Measurements from ENCODE around the gene IGSF3.
A peak's percentile ranks its signal among the peaks of the same experiment; 100 is the strongest.
"Not testable (repeated sequence)": the region's sequence is repeated elsewhere in the genome, so short reads cannot be mapped to it uniquely, and the experiment has no call there.

IGSF3 gene

DNA sequence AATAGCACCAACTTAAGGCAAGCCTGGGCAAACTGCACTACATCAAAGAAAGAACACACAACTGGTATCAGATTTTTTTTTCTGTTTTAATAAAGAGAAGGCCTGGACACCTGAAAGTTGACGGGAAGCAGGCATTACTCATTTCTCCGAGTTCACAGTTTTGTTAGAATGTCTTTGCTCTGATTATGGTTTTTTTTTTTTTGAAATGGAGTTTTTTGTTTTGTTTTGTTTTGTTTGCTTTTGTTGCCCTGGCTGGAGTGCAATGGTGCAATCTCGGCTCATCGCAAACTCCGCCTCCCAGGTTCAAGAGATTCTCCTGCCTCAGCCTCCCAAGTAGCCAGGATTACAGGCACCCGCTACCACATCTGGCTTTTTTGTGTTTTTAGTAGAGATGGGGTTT lies 9.7 kb downstream of the IGSF3 start:
- DNase-seq, result not testable (repeated sequence)

DNA sequence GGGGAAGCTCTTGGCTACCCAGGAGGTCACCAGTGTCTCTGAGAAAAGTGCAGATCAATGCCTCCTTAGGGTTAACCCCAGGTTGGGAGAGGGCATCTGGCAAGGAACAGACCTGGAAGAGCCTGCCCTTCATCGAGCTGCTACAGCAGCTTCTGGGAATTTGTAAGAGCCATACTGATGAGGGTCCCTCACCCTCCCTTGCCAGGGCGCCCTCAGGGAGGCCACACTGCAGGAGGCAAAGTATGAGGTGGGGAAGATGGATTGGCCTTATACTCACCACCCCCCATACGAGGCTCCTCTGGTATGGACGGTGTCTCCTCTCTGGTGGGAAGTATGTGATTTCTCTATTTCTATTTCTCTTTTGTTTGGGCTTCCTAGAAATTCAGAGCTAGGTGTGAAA lies 13.2 kb downstream of the IGSF3 start:
- DNase-seq, result no peak

DNA sequence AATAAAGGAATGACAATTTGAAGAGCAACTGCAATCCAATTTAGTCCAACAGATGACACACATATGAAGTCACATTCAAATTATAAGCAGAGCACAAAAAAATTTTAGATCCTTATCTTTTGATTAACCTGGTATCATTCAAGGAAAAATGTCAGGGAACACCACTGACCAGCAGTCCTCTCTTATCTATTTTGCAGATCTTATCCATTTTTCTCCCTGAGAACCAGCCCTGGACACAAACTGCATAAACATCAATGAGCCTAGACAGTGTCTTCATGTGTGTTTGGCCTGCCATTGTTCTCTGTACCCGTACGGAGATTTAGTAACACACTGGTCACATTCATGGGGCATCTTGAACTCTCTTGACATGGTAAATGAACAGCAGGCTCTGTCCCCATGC lies 14.9 kb downstream of the IGSF3 start:
- not testable (repeated sequence) for DNase-seq

DNA sequence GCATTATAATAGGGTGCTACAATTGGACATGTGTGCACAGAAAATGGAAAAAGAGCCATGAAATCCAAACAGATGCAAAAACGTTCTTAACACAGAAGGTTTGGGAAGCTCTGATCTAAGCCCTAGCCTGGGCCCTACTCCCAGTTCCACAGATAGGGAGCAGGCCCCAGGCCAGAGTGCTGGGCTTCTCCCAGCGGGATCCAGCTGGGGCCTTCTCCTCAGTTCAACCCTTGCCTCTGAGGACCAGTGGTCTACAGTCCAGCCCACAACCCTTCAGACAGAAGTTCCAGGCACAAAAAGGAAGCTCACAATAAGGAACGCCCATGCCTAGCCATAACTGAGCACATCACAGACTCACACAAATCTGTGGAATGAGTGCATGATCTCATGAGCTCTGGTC lies 16.8 kb downstream of the IGSF3 start:
- not testable (repeated sequence) for DNase-seq

DNA sequence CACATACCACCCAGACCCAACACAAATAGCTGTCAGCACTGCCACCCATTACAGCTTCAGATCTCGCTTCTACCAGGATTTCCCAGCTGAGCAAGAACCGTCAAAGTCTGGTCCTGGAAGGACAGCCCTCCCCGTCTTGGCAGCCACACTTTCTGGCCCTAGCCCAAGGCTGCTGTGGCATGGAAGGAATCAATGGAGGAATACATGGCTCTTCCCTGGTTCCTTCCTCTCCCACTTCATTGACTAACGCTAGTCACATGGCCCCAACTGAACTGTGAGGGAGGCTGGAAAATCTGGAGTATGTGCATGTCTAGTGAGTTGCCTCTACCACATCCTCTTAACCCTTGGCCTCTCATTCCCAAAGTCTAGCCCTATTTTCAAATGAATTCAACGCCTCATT lies 18.5 kb downstream of the IGSF3 start:
- not testable (repeated sequence) for DNase-seq

DNA sequence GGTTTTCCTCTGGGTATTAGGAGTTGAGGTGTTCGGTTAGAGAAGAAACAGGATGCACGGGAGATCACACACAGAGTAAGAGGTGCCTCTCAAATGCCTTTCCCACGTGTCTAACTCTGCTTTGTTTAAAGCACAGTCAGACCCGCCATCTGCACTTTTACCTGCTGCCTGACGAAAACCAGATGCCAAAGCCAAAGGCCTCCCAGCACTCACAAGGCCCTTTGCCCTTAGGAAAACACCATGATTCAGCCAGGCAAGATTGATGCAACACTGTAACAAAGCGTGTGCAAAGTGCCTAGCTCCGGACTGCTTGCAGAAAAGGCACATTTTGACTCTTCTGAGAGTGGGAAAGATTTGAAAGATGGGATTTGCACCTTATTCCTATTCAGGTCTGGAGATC lies 19.2 kb downstream of the IGSF3 start:
- not testable (repeated sequence) for DNase-seq

DNA sequence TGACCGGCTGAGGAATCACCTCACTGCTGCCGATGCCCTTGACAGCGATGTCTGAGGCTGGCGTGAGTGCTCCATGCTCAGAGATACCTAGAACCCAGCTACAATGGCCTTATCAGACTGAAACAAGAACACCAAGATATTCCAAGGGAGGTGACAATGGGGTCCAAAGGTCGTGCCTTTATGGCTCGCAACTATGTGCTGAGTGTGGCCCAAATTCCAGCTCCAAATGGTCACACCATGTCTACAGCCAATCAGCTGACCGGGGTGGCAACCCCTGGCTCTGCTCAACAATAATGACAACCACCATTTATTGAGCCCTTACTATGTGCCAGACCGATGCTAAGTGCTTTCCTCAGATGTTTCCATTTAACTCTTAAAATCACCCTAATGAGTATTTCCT lies 20.3 kb downstream of the IGSF3 start:
- DNase-seq, result not testable (repeated sequence)

DNA sequence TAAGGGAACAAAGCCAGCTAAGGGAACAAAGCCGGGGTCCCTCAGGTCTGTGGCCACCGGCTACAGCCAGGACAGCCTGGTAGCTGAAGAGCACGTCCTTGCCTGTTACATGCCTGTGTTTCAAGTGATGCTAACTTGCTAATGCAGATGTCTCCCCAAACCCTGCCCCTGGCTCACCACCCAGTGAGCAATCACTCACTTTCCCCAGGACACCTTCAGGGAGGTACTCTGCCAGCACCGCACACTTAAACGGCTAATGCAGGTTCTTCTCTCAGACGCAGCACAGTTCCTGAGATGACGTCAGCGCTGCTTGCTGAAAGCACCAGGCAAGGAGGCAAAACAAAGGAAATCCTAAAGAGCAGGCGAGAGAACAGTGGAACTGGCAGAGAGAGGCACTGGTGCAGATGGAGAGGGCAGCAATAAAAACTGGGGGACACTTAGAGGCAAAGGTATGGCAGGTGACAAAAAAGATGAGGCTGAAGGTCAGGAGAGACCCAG lies 20.8 kb downstream of the IGSF3 start:
- DNase-seq, result not testable (repeated sequence)

DNA sequence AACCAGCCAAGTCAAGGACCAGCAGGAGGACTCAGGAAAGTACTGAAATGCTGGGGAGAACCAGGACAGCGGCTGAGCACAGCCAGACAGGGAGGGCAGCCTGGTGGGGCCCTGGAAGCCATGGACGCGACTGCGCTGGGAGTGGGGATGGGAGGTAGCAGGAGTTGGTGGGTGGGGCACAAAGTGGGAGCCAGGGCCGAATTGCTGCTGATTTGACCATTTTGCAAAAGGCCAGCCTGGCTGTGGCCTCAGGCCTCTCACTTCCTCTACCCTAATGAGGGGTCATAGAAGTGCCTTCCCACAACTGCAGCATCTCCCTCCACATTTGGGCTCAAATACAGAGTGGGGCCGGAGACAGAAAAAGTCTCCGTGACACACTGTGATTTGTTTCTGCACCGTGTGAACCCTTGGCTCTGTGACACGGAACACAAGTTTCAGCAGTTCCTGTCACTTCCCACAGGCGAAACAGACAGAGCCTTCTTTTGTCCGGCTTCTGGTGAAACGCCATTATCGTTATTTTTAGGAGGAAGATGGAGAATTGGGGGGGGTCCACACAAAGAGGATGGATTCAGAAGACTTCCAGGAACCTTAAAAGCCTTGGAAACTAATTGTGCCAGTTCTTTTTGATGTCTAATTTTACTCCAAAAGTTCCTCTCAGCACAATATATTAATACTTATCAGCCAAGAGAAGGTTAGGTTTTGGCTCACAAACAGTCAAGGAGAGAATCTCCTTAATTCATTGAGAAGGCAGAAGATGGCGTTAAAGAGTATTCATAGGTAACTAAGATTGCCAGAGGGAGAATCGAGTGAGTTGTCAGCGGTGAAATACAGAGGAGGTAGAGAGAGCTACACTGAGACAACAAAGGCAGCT lies 21.5 kb downstream of the IGSF3 start:
- DNase-seq, result not testable (repeated sequence)

DNA sequence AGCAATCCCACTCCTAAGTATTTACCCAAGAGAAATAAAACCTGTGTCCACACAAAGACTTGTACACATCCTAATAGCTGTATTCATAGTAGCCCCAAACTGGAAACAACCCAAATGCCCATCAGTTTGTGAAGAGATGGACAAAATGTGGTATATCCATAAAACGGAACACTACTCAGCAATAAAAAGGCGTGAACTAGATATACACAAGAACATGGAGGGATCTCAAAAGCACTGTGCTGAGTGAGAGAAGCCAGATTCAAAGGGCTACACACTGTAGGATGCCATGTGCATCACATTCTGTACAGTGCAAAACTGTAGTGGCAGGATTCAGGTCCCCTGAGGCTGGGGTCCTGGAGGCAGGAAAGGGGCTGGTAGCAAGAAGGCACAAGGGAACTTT lies 22.5 kb downstream of the IGSF3 start:
- DNase-seq, result not testable (repeated sequence)

DNA sequence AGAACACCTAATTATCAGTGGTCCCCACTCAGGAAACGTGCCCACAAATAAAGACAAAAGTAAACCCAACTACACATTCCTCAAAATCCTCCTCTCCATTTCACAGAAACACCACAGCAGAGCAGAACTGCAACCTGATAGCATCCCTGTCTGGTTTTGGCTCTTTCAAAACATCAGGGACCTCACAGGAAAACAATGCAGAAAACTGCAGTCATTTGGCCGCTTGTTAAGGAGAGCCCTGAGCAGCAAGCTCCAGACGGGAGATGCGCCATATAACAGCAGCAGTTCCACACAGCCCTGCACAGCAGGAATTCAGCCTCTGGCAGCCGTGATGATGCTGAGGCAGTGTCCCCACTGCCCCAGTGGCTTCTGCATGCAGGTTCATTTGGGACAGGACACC lies 23.4 kb downstream of the IGSF3 start:
- not testable (repeated sequence) for DNase-seq

DNA sequence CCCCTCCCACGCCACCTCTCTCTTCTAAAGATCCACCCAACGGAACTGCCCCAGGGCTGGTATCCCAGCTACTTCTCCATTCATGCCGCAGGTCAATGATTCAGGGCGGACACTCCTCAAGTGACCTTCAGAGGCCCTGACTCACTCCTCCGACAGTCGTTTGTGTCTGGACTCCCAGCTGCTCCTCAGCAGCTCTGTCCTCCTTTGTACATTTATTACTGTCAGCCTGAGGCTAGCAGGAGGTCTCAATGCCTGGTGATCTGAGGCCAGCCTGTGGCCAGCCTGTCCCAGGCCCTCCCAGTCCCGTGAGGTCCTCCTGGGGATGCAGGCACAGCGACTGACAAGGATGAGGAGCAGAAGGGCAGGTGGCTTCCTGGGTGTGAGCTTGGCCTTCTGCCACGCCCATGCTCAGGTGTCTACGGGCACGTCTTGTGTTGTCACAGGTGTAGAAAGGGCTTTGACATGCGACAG lies 24.2 kb downstream of the IGSF3 start:
- peak; percentile 65 for DNase-seq

DNA sequence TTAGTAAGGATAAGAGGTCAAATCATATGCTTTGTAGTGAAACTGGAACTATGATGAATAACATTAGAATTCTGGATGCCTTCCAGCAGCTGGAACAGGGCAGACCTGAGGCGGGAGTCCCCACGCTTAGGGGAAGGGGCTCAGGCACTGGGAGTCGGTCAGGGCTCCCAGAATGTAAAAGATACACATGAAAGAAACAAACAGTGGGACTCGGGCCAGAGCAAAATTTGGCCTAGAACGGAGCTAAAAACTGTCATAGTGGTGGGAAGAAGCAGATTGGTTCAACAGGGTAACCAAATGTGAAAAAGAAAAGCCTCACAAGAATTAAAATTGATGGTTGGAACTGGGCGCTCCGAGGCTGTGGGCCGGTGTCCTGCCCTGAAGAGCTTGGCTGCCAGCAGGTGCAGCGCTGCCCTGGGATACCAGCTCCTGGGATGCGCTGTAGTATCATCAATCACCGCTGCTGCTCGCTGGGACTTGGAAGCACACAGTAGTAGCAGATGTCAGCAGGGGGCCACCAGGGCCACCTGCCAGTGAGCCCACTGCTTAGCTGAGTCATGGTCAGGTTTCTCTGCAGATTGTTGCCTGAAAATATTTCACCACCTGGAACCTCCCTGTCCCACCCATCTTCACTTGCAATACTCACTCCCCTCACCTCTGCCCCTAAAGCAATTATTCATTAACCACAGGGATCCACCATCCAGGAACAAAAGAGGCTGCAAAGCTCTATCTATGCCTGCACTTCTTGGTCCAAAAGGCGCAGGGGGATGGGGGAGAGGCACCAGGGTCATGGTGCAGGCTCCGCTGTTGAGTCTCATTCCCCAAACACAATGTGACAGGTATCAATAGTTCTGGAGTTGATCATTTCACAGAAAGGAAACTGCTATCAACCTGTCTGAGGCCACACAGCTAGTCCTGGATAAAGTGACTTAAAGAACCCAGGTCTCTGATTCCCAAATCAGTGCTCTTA lies 24.9 kb downstream of the IGSF3 start:
- DNase-seq, result not testable (repeated sequence)

DNA sequence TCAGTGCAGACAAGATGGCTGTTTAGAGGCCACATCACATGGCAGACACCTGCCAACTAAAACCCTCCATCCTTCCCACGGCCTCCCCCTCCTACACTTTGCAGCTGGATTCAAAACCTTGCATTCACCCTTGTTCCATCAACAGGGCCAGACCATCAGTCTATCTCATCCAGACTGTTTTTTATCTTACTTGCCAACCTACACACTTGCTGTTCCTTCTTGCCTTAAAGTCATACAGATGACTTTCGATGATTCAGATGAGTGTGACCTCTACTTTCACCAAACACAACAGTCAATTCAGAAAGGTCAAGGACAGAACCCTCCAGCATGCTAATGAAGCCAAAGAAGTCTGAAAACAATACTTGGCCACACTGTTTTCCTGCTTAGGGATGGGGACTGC lies 29.9 kb downstream of the IGSF3 start:
- DNase-seq, result not testable (repeated sequence)

DNA sequence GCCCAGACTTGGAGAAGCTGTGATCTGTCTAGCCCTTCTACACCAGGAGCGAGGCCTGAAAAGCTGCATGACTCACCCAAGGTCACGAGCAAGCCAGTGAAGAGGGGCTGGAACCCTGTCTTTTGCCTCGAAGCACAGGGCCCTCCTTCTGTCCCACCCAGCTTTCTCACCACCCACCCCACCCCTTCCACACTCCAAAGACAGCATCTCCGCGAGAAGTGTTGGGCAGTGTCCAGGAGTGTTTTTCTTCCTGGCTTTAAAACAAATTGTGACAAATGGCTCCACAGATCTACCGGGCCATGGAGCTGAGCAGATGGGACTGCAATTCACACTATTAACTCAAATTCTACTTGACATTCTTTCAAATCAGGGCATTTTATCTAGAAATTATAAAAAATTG lies 30.9 kb downstream of the IGSF3 start:
- not testable (repeated sequence) for DNase-seq

DNA sequence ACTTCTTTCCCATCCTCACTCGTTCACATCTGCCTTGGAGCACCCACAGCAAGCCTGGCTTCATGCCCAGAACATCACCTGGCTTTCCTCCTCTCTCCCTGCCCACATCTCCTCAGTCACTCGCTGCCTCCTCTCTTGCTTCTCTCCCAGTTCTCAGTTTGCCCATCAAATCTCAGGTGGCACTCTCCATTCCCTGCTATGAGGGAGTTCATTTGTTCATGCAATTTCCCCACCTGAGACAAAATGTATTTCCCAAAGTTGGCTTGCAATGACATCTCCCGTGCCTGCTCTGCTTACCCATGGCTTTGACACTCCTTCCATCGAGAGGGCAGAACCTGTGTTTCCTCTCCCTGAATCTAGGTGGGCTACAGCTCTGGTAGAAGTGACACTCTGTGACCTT lies 33.1 kb downstream of the IGSF3 start:
- DNase-seq, result not testable (repeated sequence)

DNA sequence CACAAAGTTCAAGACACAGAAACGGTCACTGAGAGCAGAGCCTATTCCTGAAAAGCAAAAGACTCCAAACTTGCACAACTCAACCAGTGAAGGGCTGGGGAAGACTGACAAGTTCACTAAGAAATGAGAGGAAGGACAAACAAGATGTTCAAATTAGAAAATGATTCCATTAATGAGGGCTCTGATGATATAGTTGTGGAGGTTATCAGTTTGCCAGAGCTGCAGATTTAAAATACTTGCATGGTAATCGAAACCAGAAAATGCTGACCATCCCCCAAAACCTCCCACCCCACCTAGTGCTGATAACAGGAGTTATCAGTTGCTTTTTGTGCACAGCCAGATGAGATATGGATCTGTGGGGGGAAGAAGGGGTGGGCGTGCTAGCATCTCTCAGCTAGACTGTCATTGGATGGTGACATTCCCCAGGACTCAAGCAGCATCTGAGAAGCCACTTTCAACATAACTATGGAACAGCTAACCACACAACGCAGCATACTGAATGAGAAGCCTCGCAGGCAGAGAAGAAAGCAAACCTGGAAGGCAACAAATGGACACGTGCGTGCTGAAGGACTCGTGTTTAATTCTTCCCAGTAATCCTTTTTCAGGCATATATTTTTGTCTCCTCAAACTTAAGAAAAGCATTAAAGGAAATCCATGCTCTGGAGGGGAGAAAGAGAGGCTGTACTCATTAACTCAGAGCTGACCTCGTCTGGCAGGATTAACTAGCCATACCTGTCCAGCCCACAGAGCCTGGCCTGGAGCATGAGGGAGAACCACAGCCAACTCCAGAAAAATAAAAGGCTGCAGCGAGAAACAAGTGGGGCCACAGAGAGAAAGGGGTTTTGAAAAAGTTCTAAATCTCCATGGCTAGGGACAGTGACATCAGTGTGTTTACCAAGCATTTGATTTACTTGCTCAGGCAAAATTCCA lies 35.3 kb downstream of the IGSF3 start:
- not testable (repeated sequence) for DNase-seq

DNA sequence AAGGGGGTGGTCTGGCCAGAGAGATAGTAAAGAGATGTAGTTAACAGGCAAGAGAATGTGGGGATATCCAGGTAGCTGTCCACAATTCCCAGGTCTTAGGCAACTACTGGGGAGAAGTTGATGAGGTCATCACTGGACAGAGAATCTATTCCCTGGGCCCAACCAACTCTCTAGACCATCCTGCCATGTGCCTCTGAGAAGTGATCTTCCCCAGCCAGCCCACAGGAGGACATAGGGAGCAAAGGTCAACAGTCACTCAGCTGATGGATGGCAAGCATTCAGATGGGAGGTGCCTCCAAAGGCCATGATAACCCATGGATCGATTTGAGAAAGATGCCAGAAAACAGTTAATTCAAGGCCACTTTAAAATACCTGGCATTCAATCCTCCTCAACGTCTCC lies 36.0 kb downstream of the IGSF3 start:
- DNase-seq, result not testable (repeated sequence)

DNA sequence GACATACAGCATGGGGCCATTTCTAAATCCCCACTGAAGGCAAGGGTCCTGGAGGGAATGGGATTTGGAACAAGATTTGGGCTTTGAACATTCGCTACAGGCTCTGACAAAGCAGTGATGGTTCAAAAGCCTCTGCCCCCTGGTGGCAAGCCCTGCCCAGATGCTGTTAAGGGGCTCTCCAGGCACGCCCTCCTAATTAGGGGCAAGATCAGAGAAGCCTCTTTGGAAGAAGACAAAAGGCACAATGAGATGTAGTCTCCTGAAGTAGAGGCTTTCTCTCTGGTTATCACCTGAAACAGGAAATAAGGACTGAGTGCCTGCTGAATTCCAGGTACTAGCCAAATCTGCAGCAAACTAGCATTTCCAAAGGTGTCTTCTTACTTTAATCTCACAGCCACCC lies 37.5 kb downstream of the IGSF3 start:
- DNase-seq, result not testable (repeated sequence)

DNA sequence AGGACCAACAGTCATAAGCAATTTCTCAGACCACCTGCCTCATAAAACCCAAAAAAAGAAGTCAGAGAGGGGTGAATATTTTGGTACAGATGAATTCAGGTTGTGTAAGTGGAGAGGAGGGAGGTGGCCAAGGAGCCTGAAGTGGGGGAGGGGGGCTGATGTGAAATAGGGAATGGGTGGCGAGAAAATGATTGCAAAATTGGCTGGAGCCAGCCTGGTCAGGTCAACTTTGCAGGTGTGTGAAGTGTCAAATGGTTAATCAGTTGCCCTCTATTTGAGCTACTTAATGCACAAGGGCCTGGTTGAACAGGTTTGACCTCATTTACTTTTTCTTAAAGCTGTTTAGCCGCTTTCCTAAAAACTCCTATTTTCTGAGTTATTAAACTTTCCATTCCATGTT lies 38.1 kb downstream of the IGSF3 start:
- DNase-seq, result not testable (repeated sequence)

DNA sequence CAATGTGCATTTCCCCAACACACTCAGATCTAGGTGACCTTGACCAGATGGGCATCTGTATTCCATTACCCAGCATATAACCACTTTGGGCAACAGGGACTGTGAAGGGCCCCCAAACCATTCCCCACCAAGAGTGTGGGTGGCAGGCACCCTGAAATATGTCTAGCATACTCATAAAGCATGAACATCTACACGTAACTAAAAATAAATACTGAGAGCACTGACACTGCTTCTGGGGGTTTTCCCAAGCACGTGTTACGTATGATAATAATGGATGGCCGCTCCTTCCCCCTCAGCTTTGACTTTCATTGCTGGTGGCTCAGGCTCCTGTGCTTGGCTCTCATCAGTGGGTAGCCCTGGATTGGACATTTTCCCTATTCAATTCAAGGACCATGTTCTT lies 39.1 kb downstream of the IGSF3 start:
- DNase-seq, result no peak

DNA sequence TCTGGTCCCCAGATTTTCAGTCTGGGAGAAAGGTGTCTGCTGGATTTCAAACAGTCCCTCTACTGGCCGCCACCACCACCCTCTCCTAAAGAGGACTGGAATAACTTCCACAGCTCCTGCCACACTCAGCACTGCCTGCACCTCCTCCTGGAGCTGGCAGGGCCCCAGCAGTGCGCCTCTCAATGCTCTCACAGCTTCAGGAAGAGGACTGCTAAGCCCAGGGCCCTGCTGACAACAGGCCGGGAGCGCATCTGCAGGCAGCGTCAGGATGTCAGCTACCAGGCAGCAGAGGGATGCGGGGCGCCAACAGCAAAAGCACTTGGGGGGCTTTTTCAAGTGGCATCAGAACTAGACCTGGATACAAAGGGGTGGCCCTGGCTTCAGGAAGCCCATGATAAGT lies 40.2 kb downstream of the IGSF3 start:
- peak; percentile 18 for DNase-seq

Measured in NCI-H2029 treated with DMSO at 0.1 percent for 48 hours (cell line).